ENCODE data around the gene JUND. TPM values are rescaled to one million over a fixed set of nuclear protein-coding genes. Genes with fewer than 3 reads are reported as not detected.

Gene JUND
- total and polyA plus RNA-seq, 2 experiments from 2014 or later = 40.0 to 181 TPM

GRCh38 chr19:18295034-18295451, 13.6 kb upstream of the JUND start (continued):
- TF ChIP-seq EZH2 (IDR thresholded peaks at IDR 0.05; ENCODE audit: low read depth, unreplicated experiment) (no peak), ZNF331 (CRISPR knock-in tag; IDR thresholded peaks at IDR 0.05; ENCODE audit: low read depth) (no peak), EZH2phosphoT487 (IDR thresholded peaks at IDR 0.05; ENCODE audit: unreplicated experiment) (no peak), CREB1 (CRISPR knock-in tag; IDR thresholded peaks at IDR 0.05; ENCODE audit: low read depth) (no peak), JUNB (IDR thresholded peaks at IDR 0.05; ENCODE audit: unreplicated experiment) (no peak), POLR2AphosphoS5 (IDR thresholded peaks at IDR 0.05; ENCODE audit: low read depth) (no peak), STAT1 (IDR thresholded peaks at IDR 0.05; ENCODE audit: unreplicated experiment) (no peak)

GRCh38 chr19:18294467-18294864, 13.0 kb upstream of the JUND start:
- Mint-ChIP-seq H3K36me3 (ENCODE audit: low read depth) (no peaks in the 10 kb centered on the region), H3K27me3 (ENCODE audit: insufficient read depth, low read depth, poor library complexity) (peaks cover 23% of the 10 kb centered on the region), H3K4me3 (no peak overlapping the region), H3K9me3 (peaks cover 2% of the 10 kb centered on the region; the same call in 1 of the 3 replicates), H3K4me1 (peaks cover 30% of the 10 kb centered on the region), H3K27ac (no peak overlapping the region)
- H3K27ac ChIP-seq (ENCODE audit: low read depth) = no peak overlapping the region
- no peak overlapping the region for H2AFZ ChIP-seq
- DNase-seq (ENCODE audit: low spot score) (peak; percentile 59), ATAC-seq (no peak)
- no peaks in the 10 kb centered on the region for H3K36me3 ChIP-seq (ENCODE audit: insufficient read depth)
- no peaks in the 10 kb centered on the region for H3K9me2 ChIP-seq (ENCODE audit: insufficient read depth)
- peak overlapping the region; percentile 87 for H3K4me2 ChIP-seq
- peaks cover 22% of the 10 kb centered on the region for H3F3A ChIP-seq (replicated peaks; ENCODE audit: low read depth)
- H4K20me1 ChIP-seq (replicated peaks; ENCODE audit: insufficient read depth) = no peaks in the 10 kb centered on the region
- H3K4me3 ChIP-seq = no peak overlapping the region
- no peaks in the 10 kb centered on the region; the same call in 1 of the 2 replicates for H3K79me2 ChIP-seq (replicated peaks; ENCODE audit: insufficient read depth)
- no peaks in the 10 kb centered on the region for H3K27me3 ChIP-seq (ENCODE audit: insufficient read depth)
- peaks cover 38% of the 10 kb centered on the region for H3K4me1 ChIP-seq (ENCODE audit: insufficient read depth)
- TF ChIP-seq EZH2phosphoT487 (IDR thresholded peaks at IDR 0.05; ENCODE audit: unreplicated experiment) = no peak
- no peak for TF ChIP-seq EZH2 (IDR thresholded peaks at IDR 0.05; ENCODE audit: low read depth, unreplicated experiment)
- no peak for TF ChIP-seq STAT1 (IDR thresholded peaks at IDR 0.05; ENCODE audit: unreplicated experiment)
- TF ChIP-seq NANOG (IDR thresholded peaks at IDR 0.05; ENCODE audit: borderline replicate concordance) = no peak
- no peak for TF ChIP-seq JUNB (IDR thresholded peaks at IDR 0.05; ENCODE audit: unreplicated experiment)
- no peak for TF ChIP-seq CTCF (conservative IDR thresholded peaks at IDR 0.05; ENCODE audit: low read depth in 2 of 2)
- TF ChIP-seq ZNF331 (CRISPR knock-in tag; IDR thresholded peaks at IDR 0.05; ENCODE audit: low read depth) = no peak
- no peak for TF ChIP-seq POLR2AphosphoS5 (IDR thresholded peaks at IDR 0.05; ENCODE audit: low read depth)
- TF ChIP-seq CREB1 (CRISPR knock-in tag; IDR thresholded peaks at IDR 0.05; ENCODE audit: low read depth) = no peak
- no peak for TF ChIP-seq ZNF462 (CRISPR knock-in tag; IDR thresholded peaks at IDR 0.05)
- no peak for TF ChIP-seq REST (IDR thresholded peaks at IDR 0.05; ENCODE audit: unreplicated experiment)
- TF ChIP-seq ETS1 (IDR thresholded peaks at IDR 0.05) = no peak
